Myocyte (in vitro differentiated cells): ENCODE data around the gene MAIP1. TPM values are rescaled to one million over a fixed set of nuclear protein-coding genes. Genes with fewer than 3 reads are reported as not detected.

Experiments used
- DNase-seq: peaks from one replicate; pipeline ENCODE4 v3.0.0-alpha.2; 2012; ENCODE audit warnings: low read depth
- total RNA-seq: library from RNA; depleted of rRNA; stranded (reverse); fragments of >200 nt; gene quantifications from 2 replicates; pipeline ENCODE4 v1.2.3, GENCODE V29; 2014

The MAIP1 gene
- total RNA-seq, 1 donor from 2014 or later: 19.7 TPM

GRCh38 chr2:199988151-199988550 lies 32.8 kb downstream of the MAIP1 start:
- peak; percentile 98 for DNase-seq

DNA sequence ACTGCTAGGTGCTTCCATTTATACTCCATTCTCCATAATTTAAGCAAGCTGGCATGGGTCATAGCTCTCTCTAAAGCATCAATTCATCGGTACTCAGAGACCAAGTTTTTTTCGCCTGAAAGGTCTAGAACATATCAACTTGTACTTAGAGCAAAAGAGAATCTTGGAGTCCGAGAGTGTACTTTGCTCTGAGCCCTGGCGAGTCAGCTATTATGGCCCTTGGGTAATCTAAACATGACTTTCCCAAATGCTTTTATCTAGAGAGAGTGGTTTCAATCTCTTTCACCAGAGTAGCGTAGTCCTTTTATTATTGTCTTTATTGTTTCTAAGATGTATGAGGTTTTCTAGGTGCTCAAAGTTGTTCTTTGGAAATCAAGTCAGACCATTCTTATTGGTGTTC lies 34.4 kb downstream of the MAIP1 start:
- no peak for DNase-seq

DNA sequence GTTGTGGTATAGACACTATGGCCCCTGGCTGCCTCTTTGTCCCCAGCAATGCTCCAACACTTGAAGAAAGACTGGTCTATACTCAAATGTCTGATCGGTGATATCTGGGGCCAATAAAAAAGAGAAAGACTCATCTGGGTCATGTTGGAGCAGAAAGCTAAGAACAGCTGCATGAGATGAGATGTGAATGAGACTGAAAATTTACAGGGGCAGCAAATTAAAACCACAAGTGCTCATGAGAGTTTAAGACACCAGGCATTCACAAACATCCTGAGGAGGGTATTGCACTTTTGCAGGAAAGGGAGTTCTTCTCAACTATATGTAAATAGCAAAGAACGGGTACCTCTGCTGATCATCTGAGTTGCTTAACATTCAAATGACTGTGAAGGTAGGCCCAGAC lies 36.3 kb downstream of the MAIP1 start:
- peak; percentile 35 for DNase-seq

GRCh38 chr2:199992296-199992695 lies 36.9 kb downstream of the MAIP1 start:
- DNase-seq: no peak

DNA sequence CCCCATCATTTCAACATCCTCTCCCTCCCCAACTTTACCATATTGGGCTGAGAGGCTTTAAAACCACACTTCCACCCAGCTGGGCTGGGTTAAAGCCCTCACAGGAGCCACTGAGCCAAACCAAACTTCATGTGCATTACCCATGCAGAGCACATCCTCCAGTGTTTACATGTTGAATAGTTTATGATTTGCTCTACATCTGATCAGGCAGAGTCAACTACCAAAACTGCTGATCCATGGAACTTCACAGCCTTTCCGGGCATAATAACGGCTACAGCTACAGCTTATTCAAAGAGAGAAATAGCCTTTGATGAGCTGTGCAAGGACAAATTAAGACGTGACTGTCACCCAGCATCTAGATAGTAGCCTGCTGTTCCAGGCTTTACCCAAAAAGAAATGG lies 39.0 kb downstream of the MAIP1 start:
- no peak for DNase-seq

- no peak for DNase-seq
Observed at GRCh38 chr2:199994896-199995295, 39.5 kb downstream of the MAIP1 start.

GRCh38 chr2:199997296-199997695 lies 41.9 kb downstream of the MAIP1 start:
- peak; percentile 57 for DNase-seq

DNA sequence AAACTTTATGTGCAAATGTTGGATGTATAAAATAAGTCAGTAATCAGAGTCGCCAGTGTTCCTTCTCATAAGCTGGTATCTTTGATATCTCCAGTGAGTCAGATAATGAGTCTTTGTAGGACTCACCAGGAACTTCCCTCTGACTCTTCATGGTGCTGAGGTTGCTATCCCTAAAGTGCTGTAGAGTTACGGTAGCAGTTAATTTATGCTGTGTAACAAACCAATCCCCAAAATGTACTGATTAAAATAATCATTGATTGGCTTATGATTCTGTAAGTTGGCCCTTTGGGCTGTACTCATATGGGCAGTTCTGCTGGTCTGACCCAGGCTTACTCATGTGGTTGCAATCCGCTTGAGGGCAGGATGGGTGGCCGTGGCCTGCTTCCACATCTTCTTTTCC lies 43.8 kb downstream of the MAIP1 start:
- no peak for DNase-seq

DNA sequence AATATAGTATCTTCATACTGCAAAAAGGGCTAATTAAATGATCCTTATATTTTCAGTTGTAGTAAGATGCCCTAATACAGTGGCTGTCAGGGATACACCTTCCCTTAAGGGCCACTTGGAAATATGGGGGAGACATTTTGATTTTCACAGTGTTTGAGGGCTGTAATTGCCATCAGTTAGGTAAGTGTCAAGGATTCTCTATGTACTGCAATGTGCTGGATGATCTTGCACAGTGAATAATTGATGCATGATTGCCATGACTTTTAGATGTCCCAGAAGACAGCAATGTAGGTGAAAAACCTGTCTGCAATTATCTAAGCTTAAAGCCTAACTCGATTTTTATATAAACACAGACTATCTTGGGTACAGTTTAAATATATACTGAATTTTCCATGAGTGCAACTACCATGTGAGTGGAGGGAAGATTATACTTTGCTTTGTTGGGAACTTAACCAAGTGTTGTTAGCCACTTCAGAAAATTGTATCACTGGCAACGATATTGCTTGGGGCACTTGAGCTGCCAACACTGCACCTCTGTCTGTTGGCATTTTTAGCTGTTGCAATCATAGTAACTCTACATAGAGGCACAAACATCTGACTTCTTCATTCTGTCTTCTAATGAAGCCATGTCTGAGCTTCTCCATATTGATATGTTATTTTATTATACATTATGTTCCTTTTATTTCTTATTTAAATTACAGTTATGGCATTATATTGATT lies 45.2 kb downstream of the MAIP1 start:
- no peak for DNase-seq

- DNase-seq: no peak
Observed at GRCh38 chr2:200003444-200003843, 48.1 kb downstream of the MAIP1 start.

DNA sequence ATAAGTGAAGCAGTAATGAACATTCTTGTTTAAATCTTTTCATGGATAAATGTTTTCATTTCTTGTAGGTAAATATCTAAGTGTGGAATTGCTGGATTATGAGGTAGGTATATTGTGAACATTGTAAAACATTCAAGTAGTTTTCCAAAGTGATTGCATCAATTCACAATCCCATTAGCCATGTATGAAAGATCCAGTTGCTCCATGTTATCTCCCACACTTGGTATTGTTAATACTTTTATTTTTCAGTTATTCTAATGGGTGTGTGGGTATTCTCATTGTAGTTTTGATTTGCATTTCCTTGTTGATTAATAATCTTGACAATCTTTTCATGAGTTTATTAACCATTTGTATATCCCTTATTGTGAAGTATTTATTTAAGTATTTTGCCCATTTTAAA lies 50.3 kb downstream of the MAIP1 start:
- no peak for DNase-seq

DNA sequence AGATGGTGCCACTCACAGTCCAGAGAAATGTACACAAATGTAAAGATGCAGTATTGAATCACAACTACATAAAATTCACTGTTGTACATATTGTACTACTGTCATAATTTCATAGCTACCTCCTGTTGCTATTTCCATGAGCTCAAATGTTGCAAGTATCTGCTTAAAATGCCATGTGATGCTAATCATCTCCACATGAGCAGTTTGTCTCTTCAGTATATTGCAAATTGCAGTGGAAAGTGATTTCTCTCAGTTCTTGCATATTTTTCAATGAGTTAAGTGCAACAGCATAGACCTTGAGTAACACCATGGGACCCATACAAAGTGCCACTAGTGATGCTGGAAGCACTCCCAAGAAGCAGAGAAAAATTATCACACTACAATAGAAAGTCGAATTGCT lies 51.9 kb downstream of the MAIP1 start:
- DNase-seq: no peak

DNA sequence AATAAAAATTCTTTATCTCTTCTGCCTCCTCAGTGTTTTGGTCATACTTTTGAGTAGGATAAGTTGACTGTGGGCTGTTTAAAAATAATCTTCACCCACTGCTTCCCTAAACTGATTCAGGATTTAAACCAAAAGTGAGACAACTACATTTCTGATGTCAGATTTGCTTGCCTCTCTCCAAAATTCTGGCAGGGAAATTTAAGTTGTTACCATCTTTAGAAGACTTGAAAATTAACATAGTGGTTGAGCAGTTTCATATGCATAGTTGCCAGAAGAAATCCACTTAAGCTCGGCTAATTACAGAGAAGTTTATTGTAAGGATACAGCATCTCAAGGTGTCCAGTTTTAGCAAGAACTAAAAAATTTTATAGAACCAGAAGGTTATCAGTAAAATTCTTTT lies 57.0 kb downstream of the MAIP1 start:
- no peak for DNase-seq

Other genes with a start within 250 kb of the MAIP1 start
- 0.80 and 2.8 TPM in 2 replicates for gene FTCDNL1, start 104.4 kb upstream of the MAIP1 start, total RNA-seq
- 10.9 and 13.3 TPM in 2 replicates for gene C2orf69, start 44.3 kb upstream of the MAIP1 start, total RNA-seq
- 6.2 and 8.2 TPM in 2 replicates for gene TYW5, start 91 bp upstream of the MAIP1 start, total RNA-seq